ENCODE data around the gene TBPL1.
"Not testable (repeated sequence)": the region's sequence is repeated elsewhere in the genome, so short reads cannot be mapped to it uniquely, and the experiment has no call there.

Gene TBPL1

DNA sequence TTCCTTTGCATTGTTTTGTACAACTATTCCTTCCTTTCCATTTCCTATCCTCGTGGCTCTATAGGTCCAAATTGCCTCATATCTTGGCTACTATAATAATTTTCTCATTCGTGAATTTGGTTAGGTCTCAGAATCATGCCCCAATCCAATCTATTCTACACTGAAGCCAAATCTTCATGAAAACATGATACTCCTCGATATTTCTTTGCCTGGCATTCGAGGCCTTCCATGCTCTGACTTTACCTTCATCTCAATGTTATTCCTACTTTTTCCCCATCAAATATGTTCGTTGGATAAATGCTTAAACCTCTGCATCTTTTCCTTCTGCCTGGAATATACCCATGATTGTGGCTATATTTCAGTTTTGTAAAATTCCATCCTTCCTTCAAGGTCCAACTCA, 33.7 kb upstream of the TBPL1 start:
- TF ChIP-seq MAX (IDR thresholded peaks at IDR 0.05; ENCODE audit: low read depth, low read length) = no peak
- no peak for TF ChIP-seq CTCF (IDR thresholded peaks at IDR 0.05; ENCODE audit: low read depth, low read length)
- no peak for TF ChIP-seq MYC (IDR thresholded peaks at IDR 0.05; ENCODE audit: low read depth, low read length)
- TF ChIP-seq POLR2A (IDR thresholded peaks at IDR 0.05; ENCODE audit: extremely low read depth, insufficient read length) = no peak

GRCh38 chr6:133921249-133921859, 31.7 kb upstream of the TBPL1 start:
- TF ChIP-seq POLR2A (IDR thresholded peaks at IDR 0.05; ENCODE audit: extremely low read depth, insufficient read length) (no peak), MAX (IDR thresholded peaks at IDR 0.05; ENCODE audit: low read depth, low read length) (0 out of 2 replicates have a peak, but pooled peaks have one; percentile 35), MYC (IDR thresholded peaks at IDR 0.05; ENCODE audit: low read depth, low read length) (peak; percentile 35; the same call in 1 of the 2 replicates), CTCF (IDR thresholded peaks at IDR 0.05; ENCODE audit: low read depth, low read length) (peak; percentile 93)
- DNase-seq (ENCODE audit: low read depth) = peak; percentile 79
- H3K4me3 ChIP-seq (ENCODE audit: low read depth, low read length) = no peak overlapping the region

More for the DNA sequence above, 33.7 kb upstream of the TBPL1 start:
- no peak for DNase-seq (ENCODE audit: low read depth)
- no peak overlapping the region for H3K4me3 ChIP-seq (ENCODE audit: low read depth, low read length)

GRCh38 chr6:133923938-133924593, 29.0 kb upstream of the TBPL1 start:
- H3K4me3 ChIP-seq (ENCODE audit: low read depth, low read length) = no peak overlapping the region
- TF ChIP-seq MYC (IDR thresholded peaks at IDR 0.05; ENCODE audit: low read depth, low read length) (no peak), CTCF (IDR thresholded peaks at IDR 0.05; ENCODE audit: low read depth, low read length) (peak; percentile 85), MAX (IDR thresholded peaks at IDR 0.05; ENCODE audit: low read depth, low read length) (peak; percentile 51; the same call in 1 of the 2 replicates), POLR2A (IDR thresholded peaks at IDR 0.05; ENCODE audit: extremely low read depth, insufficient read length) (no peak)
- DNase-seq (ENCODE audit: low read depth) = peak; percentile 77

DNA sequence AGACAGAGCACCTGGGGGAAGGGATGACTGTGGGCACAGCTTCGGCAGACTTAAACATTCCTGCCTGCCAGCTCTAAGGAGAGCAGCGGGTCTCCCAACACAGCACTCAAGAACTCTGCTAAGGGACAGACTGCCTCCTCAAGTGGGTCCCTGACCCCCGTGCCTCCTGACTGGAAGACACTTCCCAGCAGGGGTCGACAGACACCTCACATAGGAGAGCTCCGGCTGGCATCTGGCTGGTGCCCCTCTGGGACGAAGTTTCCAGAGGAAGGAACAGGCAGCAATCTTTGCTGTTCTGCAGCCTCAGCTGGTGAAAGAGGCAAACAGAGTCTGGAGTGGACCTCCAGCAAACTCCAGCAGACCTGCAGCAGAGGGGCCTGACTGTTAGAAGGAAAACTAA, 21.8 kb upstream of the TBPL1 start:
- not testable (repeated sequence) for DNase-seq (ENCODE audit: low read depth); H3K4me3 ChIP-seq (ENCODE audit: low read depth, low read length)

- DNase-seq (ENCODE audit: low read depth); H3K4me3 ChIP-seq (ENCODE audit: low read depth, low read length): not testable (repeated sequence)
Observed at GRCh38 chr6:133936352-133936751, 16.7 kb upstream of the TBPL1 start.

- H3K4me3 ChIP-seq (ENCODE audit: low read depth, low read length) = no peak overlapping the region
- no peak for TF ChIP-seq MYC (IDR thresholded peaks at IDR 0.05; ENCODE audit: low read depth, low read length)
- no peak for TF ChIP-seq POLR2A (IDR thresholded peaks at IDR 0.05; ENCODE audit: extremely low read depth, insufficient read length)
- TF ChIP-seq MAX (IDR thresholded peaks at IDR 0.05; ENCODE audit: low read depth, low read length) = no peak
- no peak for DNase-seq (ENCODE audit: low read depth)
Observed at GRCh38 chr6:133937909-133938308, 15.1 kb upstream of the TBPL1 start.

DNA sequence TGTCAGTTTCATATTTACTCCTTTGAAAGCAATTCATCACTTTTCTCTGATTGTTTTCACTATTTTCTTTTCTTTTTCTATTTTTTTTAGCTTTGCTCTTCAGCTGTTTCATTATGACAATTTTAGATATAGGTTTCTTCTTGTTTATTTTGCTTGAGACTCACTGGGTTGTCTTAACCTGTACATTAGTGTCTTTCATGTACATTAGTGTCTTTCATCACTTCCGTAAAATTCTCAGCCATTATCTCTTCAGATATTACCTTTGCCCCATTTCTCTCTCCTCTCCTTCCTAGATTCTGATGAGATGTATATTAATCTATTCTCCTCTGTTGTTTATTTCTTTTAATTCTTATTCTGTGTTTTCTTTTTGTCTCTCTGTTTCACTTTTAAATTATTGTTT, 14.5 kb upstream of the TBPL1 start:
- no peak overlapping the region for H3K4me3 ChIP-seq (ENCODE audit: low read depth, low read length)
- TF ChIP-seq POLR2A (IDR thresholded peaks at IDR 0.05; ENCODE audit: extremely low read depth, insufficient read length) (no peak), CTCF (IDR thresholded peaks at IDR 0.05; ENCODE audit: low read depth, low read length) (no peak), MYC (IDR thresholded peaks at IDR 0.05; ENCODE audit: low read depth, low read length) (no peak), MAX (IDR thresholded peaks at IDR 0.05; ENCODE audit: low read depth, low read length) (no peak)
- DNase-seq (ENCODE audit: low read depth) = no peak

Measured in NB4 (cell line).